ENCODE measurements around the gene VAPA.
A peak's percentile ranks its signal among the peaks of the same experiment; 100 is the strongest.
"Not testable (repeated sequence)": the region's sequence is repeated elsewhere in the genome, so short reads cannot be mapped to it uniquely, and the experiment has no call there.

Gene VAPA

GRCh38 chr18:9900699-9901098 lies 13.1 kb upstream of the VAPA start:
- FAIRE-seq (no peak), DNase-seq (ENCODE audit: insufficient read length, low spot score) (no peak)
- TF ChIP-seq CTCF (IDR thresholded peaks at IDR 0.05; ENCODE audit: insufficient read depth, missing control alignments) = no peak

GRCh38 chr18:9901377-9901776 lies 12.4 kb upstream of the VAPA start:
- DNase-seq (ENCODE audit: insufficient read length, low spot score) (no peak), FAIRE-seq (no peak)
- no peak for TF ChIP-seq CTCF (IDR thresholded peaks at IDR 0.05; ENCODE audit: insufficient read depth, missing control alignments)

- not testable (repeated sequence) for DNase-seq (ENCODE audit: insufficient read length, low spot score); FAIRE-seq
These were observed 11.6 kb upstream of the VAPA start for GRCh38 chr18:9902264-9902663.

- no peak for TF ChIP-seq CTCF (IDR thresholded peaks at IDR 0.05; ENCODE audit: insufficient read depth, missing control alignments)
- FAIRE-seq (peak; percentile 93), DNase-seq (ENCODE audit: insufficient read length, low spot score) (peak; percentile 27)
These were observed 11.0 kb upstream of the VAPA start for GRCh38 chr18:9902832-9903231.

GRCh38 chr18:9905401-9905922 lies 8.4 kb upstream of the VAPA start:
- DNase-seq (ENCODE audit: insufficient read length, low spot score) (no peak), FAIRE-seq (no peak)
- no peak for TF ChIP-seq CTCF (IDR thresholded peaks at IDR 0.05; ENCODE audit: insufficient read depth, missing control alignments)

- FAIRE-seq (no peak), DNase-seq (ENCODE audit: insufficient read length, low spot score) (no peak)
- no peak for TF ChIP-seq CTCF (IDR thresholded peaks at IDR 0.05; ENCODE audit: insufficient read depth, missing control alignments)
These were observed 7.3 kb upstream of the VAPA start for GRCh38 chr18:9906481-9906880.

- no peak for TF ChIP-seq CTCF (IDR thresholded peaks at IDR 0.05; ENCODE audit: insufficient read depth, missing control alignments)
- no peak for DNase-seq (ENCODE audit: insufficient read length, low spot score)
- FAIRE-seq = no peak
These were observed 5.9 kb upstream of the VAPA start for GRCh38 chr18:9907867-9908266.

GRCh38 chr18:9910071-9910470 lies 3.7 kb upstream of the VAPA start:
- no peak for FAIRE-seq

More at GRCh38 chr18:9910071-9910470, 3.7 kb upstream of the VAPA start:
- TF ChIP-seq CTCF (IDR thresholded peaks at IDR 0.05; ENCODE audit: insufficient read depth, missing control alignments) = no peak
- DNase-seq (ENCODE audit: insufficient read length, low spot score) = no peak
